Activated CD8-positive, alpha-beta memory T cell treated with anti-CD3 and anti-CD28 coated beads, Interleukin-2, amount 10 ng/mL, durations not matched to agents 7 days and 5 days (primary cell): ENCODE measurements around the gene PBOV1. TPM values are rescaled to one million over a fixed set of nuclear protein-coding genes. Genes with fewer than 3 reads are reported as not detected.

Experiments used
- ATAC-seq: fragments of 150-1000 bp; cut with Tn5 transposase; one replicate; pipeline ENCODE4 v1.10.0; 2021; ENCODE audit warnings: moderate library complexity
- CTCF ChIA-PET: fragments of 350-600 bp; sonication (Branson Sonifier 250); formaldehyde crosslinking; loops from one replicate; lab custom pipeline; 2021; ENCODE audit warnings: antibody characterized with exemption; lab: Charles Lee
- DNase-seq: peaks from one replicate; pipeline ENCODE4 v3.0.0-alpha.2; 2020
- H3K27ac Mint-ChIP-seq: one replicate; pipeline ENCODE4 v1.8.0; 2021; ENCODE audit warnings: mild to moderate bottlenecking, mixed read lengths
- H3K27me3 Mint-ChIP-seq: one replicate; pipeline ENCODE4 v1.8.0; 2021; ENCODE audit warnings: mixed read lengths
- H3K36me3 Mint-ChIP-seq: one replicate; pipeline ENCODE4 v1.8.0; 2021; ENCODE audit warnings: mild to moderate bottlenecking, mixed read lengths
- H3K4me1 Mint-ChIP-seq: one replicate; pipeline ENCODE4 v1.8.0; 2021; ENCODE audit warnings: mixed read lengths
- H3K4me3 Mint-ChIP-seq: one replicate; pipeline ENCODE4 v1.8.0; 2021; ENCODE audit warnings: mild to moderate bottlenecking, moderate library complexity, mixed read lengths
- H3K9me3 Mint-ChIP-seq: one replicate; pipeline ENCODE4 v1.8.0; 2022; ENCODE audit warnings: low read depth, mixed read lengths
- total RNA-seq, 2 experiments: library from RNA; stranded (reverse); gene quantifications; one replicate each; pipeline ENCODE4 v1.2.3, GENCODE V29; 2021

PBOV1 gene
- total RNA-seq, 2 experiments from 2014 or later: not detected

- no peak for ATAC-seq
- CTCF ChIA-PET: no interaction called here
- H3K9me3 Mint-ChIP-seq: no peaks in the 10 kb centered on the region
These were observed 34.1 kb downstream of the PBOV1 start for GRCh38 chr6:138184230-138184629.

GRCh38 chr6:138183790-138184134 lies 34.5 kb downstream of the PBOV1 start:
- ATAC-seq (no peak), DNase-seq (no peak)
- Mint-ChIP-seq H3K27ac (no peak overlapping the region), H3K4me1 (no peaks in the 10 kb centered on the region), H3K36me3 (no peaks in the 10 kb centered on the region), H3K27me3 (peaks cover 40% of the 10 kb centered on the region), H3K9me3 (no peaks in the 10 kb centered on the region), H3K4me3 (no peak overlapping the region)
- CTCF ChIA-PET: no interaction called here

More at GRCh38 chr6:138184230-138184629, 34.1 kb downstream of the PBOV1 start:
- Mint-ChIP-seq H3K27me3 (peaks cover 43% of the 10 kb centered on the region), H3K27ac (no peak overlapping the region), H3K36me3 (no peaks in the 10 kb centered on the region), H3K4me3 (no peak overlapping the region), H3K4me1 (no peaks in the 10 kb centered on the region)
- DNase-seq: no peak

GRCh38 chr6:138182939-138183789 lies 35.1 kb downstream of the PBOV1 start:
- CTCF ChIA-PET: no interaction called here
- peaks cover 34% of the 10 kb centered on the region for H3K27me3 Mint-ChIP-seq
- H3K36me3 Mint-ChIP-seq: no peaks in the 10 kb centered on the region
- H3K9me3 Mint-ChIP-seq: peaks cover 2% of the 10 kb centered on the region
- no peak overlapping the region for H3K4me3 Mint-ChIP-seq
- H3K4me1 Mint-ChIP-seq: no peaks in the 10 kb centered on the region
- no peak for DNase-seq
- H3K27ac Mint-ChIP-seq: no peak overlapping the region
- no peak for ATAC-seq

GRCh38 chr6:138176652-138177232 lies 41.5 kb downstream of the PBOV1 start:
- no peak for ATAC-seq
- no peak for DNase-seq
- no peaks in the 10 kb centered on the region for H3K36me3 Mint-ChIP-seq
- CTCF ChIA-PET: no interaction called here
- no peaks in the 10 kb centered on the region for H3K4me1 Mint-ChIP-seq
- no peak overlapping the region for H3K4me3 Mint-ChIP-seq
- peaks cover 5% of the 10 kb centered on the region for H3K9me3 Mint-ChIP-seq
- H3K27me3 Mint-ChIP-seq: peaks cover 40% of the 10 kb centered on the region
- no peak overlapping the region for H3K27ac Mint-ChIP-seq

GRCh38 chr6:138175596-138175995 lies 42.7 kb downstream of the PBOV1 start:
- Mint-ChIP-seq H3K9me3 (peaks cover 5% of the 10 kb centered on the region), H3K27me3 (peaks cover 33% of the 10 kb centered on the region), H3K4me3 (no peak overlapping the region), H3K27ac (no peak overlapping the region), H3K36me3 (no peaks in the 10 kb centered on the region), H3K4me1 (no peaks in the 10 kb centered on the region)
- DNase-seq (no peak), ATAC-seq (no peak)
- CTCF ChIA-PET: no interaction called here

Other genes with a start within 250 kb of the PBOV1 start
- gene PERP, start 111.1 kb downstream of the PBOV1 start, total RNA-seq: 10 to 100 TPM; 11.8 to 13.4 TPM
- under 1 TPM; 0.07 to 0.15 TPM for gene ARFGEF3, start 56.6 kb downstream of the PBOV1 start, total RNA-seq
- gene SMIM28, start 159.4 kb upstream of the PBOV1 start, total RNA-seq: not detected
- 10 to 100 TPM; 37.2 to 43.1 TPM for gene HEBP2, start 185.7 kb upstream of the PBOV1 start, total RNA-seq